Measurements from ENCODE around the gene CCDC88B.
A peak's percentile ranks its signal among the peaks of the same experiment; 100 is the strongest.

The CCDC88B gene

DNA sequence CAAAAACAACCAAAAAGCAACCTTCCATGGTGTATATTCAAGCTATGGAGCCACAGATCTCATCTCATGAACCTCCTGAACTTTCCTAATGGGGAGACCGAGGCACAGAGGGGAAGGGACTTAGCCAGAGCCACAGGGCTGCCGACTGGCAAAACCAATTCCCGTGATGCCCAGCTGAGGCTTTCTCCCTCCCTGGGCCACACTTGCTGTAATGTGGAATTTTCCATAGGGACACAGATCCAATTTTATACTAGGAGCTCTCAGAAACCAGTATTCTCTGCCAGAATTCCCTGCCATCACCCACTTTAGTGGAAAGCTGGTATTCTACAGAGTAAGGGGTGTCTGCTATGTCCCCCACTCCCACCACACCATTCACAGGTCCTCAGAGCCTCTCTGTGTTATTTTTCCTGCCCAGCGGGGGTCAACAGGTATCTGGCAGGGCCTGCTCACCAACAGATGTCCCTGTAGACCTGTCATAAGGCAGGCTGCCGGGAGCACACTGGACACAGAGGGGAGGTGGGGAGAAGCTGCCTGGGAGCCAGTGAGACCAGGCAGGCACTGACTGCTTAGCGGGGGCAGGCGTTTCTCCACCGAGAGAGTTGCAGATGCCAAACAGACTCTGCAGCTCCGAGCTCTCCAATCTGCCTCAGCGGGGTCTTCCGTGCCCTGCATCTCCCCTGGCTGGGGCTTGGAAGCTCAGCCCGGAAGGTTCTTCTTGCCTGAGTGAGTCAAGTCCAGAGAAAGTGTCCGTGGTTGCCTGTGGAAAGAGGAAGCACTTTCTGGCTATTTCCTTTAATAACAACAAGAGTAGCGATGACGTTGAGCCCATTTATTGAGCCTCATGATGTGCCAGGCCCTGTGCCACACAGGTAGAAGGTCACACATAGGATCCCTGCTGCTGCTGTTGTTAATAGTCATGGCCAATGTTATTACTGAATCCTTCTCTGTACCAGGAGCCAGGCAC is 45.3 kb downstream of the CCDC88B start:
- DNase-seq (ENCODE audit: low read depth, low spot score), result no peak

DNA sequence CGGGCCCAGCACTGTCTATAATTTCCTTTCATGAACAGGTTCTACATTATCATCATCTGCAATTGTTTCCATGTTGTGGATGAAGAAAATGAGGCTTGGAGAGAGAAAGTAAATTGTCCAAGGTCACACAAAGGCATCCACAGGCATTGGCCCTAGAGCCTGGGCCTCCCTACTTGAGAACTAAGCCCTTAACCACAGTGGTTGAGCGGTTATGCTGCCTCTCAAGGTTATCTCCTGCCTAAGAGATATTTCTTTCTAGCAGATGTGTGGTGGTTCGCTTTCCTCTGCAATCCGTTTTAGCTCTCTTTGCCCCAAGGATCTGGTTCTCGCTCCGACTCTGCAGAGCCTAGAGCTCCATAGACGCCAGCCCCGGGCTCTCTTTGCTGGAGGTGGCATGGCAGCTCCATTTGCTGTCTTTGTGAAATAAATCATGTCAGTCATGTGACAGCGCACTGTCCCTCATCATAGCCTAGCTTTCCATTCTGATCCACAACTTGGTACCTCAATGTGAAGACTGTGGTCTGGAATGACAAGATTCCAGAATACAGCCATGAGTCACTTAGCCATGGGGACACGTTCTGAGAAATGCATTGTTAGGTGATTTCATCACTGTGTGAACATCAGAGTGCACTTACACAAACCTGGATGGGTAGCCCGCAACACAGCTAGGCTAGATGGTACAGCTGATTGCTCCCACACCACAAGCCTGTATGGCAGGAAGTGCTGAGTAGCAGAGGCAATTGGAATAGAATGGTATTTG is 46.1 kb downstream of the CCDC88B start:
- no peak for DNase-seq (ENCODE audit: low read depth, low spot score)

DNA sequence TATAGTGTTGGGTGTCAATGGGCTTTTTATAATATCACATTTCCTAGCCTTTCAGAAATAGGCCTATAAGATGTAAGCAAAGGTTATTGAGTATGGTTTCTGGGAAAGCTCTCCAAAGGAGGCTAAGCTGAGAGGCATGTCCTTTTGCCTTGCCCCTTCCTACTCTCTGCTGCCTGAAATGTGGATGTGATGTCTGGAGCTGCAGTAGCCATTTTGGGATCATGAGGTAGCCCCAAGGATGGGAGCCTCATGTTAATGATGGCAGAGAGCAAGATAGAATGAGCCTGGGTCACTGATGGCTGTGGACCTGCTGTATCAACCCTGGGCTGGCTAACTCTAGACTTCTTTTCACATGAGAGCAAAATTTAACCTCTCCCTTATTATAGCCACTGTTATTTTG is 47.9 kb downstream of the CCDC88B start:
- no peak for DNase-seq (ENCODE audit: low read depth, low spot score)

DNA sequence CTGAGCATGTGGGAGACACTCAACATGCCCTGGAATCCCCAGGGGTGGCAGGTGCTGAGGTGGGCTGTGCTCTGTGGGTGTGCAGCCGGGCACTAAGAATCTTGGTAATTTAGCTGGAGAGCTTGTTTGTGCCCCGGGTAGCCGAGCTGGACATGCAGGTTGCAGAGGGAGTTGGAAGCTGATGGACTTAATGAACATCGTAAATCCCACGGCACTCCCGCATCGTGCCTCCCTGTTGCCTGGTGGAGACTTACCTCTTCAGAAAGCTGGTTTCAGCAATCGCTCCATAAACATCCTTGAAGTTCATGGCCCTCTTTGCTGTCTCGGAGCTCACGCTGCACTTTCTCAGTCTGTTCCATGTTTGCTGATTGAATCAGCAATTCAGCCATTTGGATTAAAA is 48.9 kb downstream of the CCDC88B start:
- DNase-seq (ENCODE audit: low read depth, low spot score), result no peak

DNA sequence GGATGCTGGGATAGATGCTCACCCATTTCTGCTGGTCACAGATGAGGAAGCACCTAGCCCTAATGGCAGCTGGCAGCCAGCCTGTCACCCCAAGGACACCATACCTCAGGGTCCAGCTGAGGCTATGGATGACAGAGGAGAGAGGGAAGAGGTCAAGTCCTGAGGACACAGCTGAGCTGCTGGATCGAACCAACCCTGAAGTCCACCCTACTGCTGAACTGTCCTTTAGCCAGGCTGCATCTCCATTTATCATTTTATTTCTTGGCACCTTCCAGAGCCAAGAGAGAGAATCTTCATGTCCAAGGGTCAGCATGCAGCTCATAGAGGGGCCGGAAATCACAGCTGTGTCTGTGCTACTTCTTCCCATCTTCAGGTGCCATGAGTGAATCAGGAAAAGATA is 49.8 kb downstream of the CCDC88B start:
- no peak for DNase-seq (ENCODE audit: low read depth, low spot score)

DNA sequence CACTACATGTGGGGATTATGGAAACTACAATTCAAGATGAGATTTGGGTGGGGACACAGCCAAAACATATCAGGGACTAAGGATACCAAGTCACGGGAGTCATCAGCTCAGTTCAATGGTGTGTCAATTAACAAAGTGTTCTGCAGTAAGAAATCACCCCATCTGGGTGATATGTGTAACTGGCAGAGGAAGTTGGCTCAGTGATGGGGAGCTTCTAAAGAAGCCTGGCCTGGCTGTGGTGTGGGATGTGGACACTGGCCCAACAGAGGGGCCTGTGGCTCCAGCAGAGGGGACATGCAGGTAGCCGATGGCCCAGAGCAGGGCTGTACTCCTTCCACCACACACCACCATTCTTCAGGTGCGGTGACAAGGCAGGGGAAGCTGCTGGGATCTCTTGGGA is 50.6 kb downstream of the CCDC88B start:
- no peak for DNase-seq (ENCODE audit: low read depth, low spot score)

DNA sequence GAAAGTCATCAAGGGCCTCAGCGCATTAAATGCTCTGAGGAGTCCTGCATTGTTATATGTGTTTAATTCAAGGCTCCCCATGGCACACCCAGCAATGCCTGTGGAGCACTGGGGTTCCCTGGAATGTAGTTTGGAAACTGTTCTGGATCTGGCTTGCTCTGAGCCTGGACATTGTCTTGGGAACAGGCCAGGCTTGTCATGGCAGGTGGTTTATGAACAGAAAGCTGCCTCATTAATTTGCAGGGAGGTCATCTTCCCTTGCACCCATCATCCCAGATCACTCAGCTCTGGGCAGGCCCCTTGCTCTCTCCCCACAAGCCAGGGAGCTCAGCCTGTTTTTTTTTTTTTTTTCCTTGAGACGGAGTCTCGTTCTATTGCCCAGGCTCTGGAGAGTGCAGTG is 51.8 kb downstream of the CCDC88B start:
- no peak for DNase-seq (ENCODE audit: low read depth, low spot score)

DNA sequence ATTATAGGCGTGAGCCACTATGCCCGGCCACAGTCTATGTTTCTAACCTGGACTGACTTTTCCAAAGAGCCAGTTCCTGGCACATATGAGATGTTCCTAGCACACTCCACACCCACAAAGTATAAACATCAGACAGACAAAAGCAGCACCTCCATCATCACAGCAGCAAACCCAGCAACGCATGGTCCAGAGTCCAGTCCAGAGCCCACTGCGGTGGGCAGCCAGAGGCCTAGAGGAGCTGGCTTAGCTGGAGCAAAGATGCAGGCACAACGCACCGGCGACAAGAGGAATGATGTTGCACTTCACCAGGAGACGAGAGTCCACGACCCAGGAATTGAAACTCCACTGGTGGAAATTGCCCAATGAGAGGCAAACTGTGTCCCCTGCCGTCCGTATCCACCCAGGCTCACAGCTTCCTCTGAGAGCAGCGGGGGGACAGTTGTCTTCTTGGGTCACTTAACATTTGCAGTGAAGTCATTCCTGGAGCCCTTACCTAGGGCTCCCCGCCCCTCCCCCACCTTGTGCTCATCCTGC is 55.6 kb downstream of the CCDC88B start:
- no peak for DNase-seq (ENCODE audit: low read depth, low spot score)

DNA sequence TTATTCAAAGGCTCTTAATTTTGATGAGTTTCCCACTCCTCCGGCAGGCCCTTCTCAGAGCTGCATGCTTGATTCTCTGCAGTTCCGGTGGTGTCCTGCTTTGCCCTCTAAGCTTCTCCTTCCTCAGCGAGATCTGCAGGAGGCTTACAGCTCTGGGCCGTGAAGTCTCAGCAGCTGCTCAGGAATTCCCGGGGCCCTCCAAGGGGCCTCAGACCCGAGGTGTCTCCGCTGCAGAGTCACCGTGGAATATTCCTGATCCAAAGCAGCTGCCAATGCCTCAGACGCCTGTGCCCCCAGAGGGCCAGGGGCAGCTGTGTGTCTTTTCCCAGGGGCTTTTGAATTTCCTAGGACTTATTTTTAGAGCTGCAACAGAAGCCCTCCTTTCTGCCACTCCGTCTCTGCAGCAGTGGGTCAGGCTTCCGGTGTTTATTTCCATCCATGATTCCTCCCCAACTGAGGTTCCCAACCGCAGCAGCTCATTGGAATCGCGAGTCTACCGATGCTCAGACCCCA is 56.1 kb downstream of the CCDC88B start:
- DNase-seq (ENCODE audit: low read depth, low spot score), result peak; percentile 23

DNA sequence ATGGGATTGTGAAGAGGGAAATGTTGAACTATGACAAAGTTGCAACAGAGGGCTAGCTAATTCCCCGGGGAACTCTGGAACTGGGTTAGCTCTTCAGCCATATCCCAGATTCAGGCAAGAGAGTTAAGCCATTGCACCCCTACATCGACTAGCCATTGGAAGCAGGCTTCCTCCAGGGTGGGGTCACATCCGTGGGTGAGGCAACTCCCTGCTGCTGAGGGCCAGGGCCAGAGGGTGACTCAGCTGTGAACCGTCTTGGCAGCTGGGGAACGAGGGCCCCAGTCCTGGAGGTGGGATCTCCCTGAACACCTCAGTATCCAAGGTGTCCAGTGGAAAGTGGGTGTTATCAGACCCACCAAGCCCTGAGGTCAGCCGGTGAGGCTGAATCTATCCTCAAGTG is 60.1 kb downstream of the CCDC88B start:
- DNase-seq (ENCODE audit: low read depth, low spot score), result no peak

DNA sequence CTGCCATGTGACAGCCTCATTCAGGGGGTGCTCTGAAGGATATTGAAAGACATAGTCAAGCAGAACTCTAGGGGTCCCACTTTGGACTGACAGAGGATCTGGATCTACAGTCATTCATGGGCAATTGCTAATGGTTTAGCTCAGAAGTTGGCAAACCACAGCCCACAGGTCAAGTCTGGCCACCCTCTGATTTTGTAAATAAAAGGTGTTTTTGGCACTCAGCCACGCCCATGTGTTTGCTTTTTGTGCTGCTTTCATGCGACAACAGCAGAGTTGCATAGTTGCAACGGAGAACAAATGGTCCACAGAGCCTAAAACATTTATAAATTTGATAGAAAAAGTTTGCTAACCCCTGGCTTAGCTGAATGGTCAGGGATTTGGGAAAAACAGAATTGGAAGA is 60.7 kb downstream of the CCDC88B start:
- no peak for DNase-seq (ENCODE audit: low read depth, low spot score)

DNA sequence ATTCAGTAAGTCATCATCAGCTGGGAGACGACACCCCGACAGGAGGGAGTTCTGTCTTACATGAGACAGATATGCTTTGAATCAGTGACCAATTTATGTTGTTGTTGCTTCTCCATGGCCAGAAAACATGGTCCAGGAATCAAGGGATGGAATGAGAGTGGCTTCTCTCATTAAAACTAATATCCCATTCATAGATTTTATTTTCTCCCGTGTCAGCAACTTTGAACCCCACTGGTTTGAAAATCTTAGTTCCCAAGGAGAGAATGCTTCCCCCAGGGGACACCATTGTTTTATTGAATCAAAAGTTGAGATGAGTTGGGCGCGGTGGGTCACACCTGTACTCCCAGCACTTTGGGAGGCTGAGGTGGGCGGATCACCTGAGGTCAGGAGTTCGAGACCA is 61.8 kb downstream of the CCDC88B start:
- no peak for DNase-seq (ENCODE audit: low read depth, low spot score)

DNA sequence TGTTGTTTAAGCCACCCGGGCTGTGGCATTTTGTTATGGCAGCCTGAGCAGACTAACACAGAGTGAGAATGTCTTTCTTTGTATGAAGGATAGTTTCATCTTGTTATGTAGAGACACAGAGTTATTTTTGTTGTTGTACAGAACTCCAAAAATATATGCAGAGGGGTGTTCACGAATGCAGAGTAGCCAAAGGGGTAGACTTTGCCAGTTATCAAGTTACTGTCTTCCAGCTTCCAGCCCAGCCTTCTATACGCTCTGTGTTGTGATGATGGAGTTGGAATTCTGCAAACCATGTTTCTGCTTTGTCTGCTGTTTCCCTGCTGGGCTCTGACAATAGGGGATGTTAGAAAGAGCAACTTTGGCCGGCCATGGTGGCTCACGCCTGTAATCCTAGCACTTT is 63.1 kb downstream of the CCDC88B start:
- DNase-seq (ENCODE audit: low read depth, low spot score), result no peak

DNA sequence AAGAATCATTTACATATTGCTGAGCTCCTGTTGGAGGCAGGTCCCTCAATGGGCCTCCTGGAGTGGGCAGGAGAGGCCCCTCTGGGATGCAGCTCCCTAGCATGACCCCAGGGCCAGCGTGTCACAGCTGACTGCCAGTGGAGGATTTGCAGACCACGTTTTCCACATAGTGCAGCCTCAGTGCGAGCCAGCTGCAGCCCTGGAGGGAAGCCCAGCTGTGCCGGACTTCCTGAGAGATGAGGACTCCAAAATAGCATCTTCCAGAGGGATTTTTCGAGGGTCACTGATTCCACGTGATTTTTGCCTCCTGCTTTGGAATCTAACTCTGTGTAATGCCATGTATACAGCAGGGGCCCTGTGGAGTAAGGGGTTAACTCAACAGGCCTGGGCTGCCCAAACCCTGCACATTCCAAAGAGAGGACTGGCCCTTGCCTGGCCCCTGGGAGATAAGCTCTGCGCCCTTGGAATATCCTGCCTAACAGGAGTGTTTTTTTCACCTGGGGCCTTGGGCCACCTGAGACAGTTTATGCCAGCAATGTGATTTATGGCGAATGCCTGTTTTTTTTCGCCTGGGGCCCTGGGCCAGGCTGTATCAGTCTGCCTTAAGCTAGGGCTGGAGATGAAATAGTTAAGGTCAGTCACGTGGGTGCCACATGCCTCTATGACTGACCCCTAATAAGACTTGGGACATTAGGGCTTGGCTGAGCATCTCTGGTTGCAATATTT is 66.4 kb downstream of the CCDC88B start:
- no peak for DNase-seq (ENCODE audit: low read depth, low spot score)
